Heart right ventricle (tissue), 16 donors: ENCODE data around the gene BTNL2. TPM values are rescaled to one million over a fixed set of nuclear protein-coding genes. Genes with fewer than 3 reads are reported as not detected.

Experiments used
- ATAC-seq, 8 donors: fragments of 200-7000 bp; cut with Tn5 transposase; one replicate each; pipeline ENCODE4 v1.9.1; 2020; ENCODE audit warnings: mild to moderate bottlenecking in 8 of 8, moderate library complexity in 8 of 8, moderate number of reproducible peaks in 1 of 8
- DNase-seq, 2 donors: peaks; one replicate each; pipeline ENCODE4 v3.0.0-alpha.2; 2020
- H3K27ac ChIP-seq, 10 donors: fragments of 200-600 bp; sonication (generic) in 2 of 10; one replicate each; pipeline versions ENCODE4 v1.5.0 to v1.8.0; 2020 to 2022; ENCODE audit warnings: mild to moderate bottlenecking in 3 of 10
- H3K27me3 ChIP-seq, 7 donors: fragments of 200-600 bp; one replicate each; pipeline ENCODE4 v1.8.0; 2021 to 2022; ENCODE audit warnings: mild to moderate bottlenecking in 2 of 7
- H3K36me3 ChIP-seq, 9 donors: fragments of 200-600 bp; sonication (generic) in 1 of 9; one replicate each; pipeline versions ENCODE4 v1.5.0 to v1.8.0; 2020 to 2022; ENCODE audit warnings: mild to moderate bottlenecking in 2 of 9
- H3K4me1 ChIP-seq, 9 donors: fragments of 200-600 bp; sonication (generic) in 1 of 9; one replicate each; pipeline versions ENCODE4 v1.5.0 to v1.8.0; 2020 to 2022; ENCODE audit warnings: mild to moderate bottlenecking in 4 of 9
- H3K4me3 ChIP-seq, 10 donors: fragments of 200-600 bp; sonication (generic) in 2 of 10; one replicate each; pipeline versions ENCODE4 v1.5.0 to v1.8.0; 2020 to 2022; ENCODE audit warnings: mild to moderate bottlenecking in 7 of 10, moderate library complexity in 2 of 10
- H3K9me3 ChIP-seq, 11 donors: fragments of 200-600 bp in 10 of 11; sonication (generic) in 2 of 11; one replicate each; pipeline versions ENCODE4 v1.5.0 to v1.8.0; 2013 to 2022; ENCODE audit warnings: mild to moderate bottlenecking in 2 of 11, control low read depth in 1 of 11, moderate library complexity in 1 of 11
- CTCF ChIP-seq, 9 donors: fragments of 200-600 bp; sonication (generic) in 2 of 9; IDR thresholded peaks; one replicate each; pipeline versions ENCODE4 v1.5.0 to v1.8.0; 2021 to 2022; ENCODE audit warnings: antibody characterized with exemption in 9 of 9, mild to moderate bottlenecking in 5 of 9, moderate library complexity in 1 of 9
- WGBS, 2 donors: extraction: QIAGEN DNeasy Blood & Tissue Kit; methylation state at CpG; one replicate each; pipeline ENCODE4 v1.1.7; 2013; ENCODE audit warnings: inconsistent platforms in 1 of 2; 5-methylcytosine and 5-hydroxymethylcytosine counted together
- intact Hi-C, 10 donors: fragments of 100-400 bp; cut with DNase I; formaldehyde crosslinking; loops; one replicate each; pipeline versions ENCODE4 v1.11.1 to v1.14.2; 2022
- polyA plus RNA-seq, 2 donors: library from polyadenylated mRNA; stranded (reverse); fragments of 200-250 nt; gene quantifications; one replicate each; pipeline ENCODE4 v1.2.3, GENCODE V29; 2013
- total RNA-seq, 10 donors: library from RNA; stranded (reverse); fragmentation: NEBNext Ultra II Directional in 3 of 10; extraction: Animal tissue kit (Norgen Biotek cat#: 25700) in 3 of 10; gene quantifications; one replicate each; pipeline versions ENCODE4 v1.2.1 to v1.2.4, GENCODE V29; 2021 to 2023
- donor health status: Arrhythmogenic right ventricular cardiomyopathy.
- donor health status: ischemic (EF 13 %, LVEDD 7.1; RV severe dilation, severe dysfunction).
- donor health status: healthy with polysubstance abuse.
- donor health status: DM: no; HTN: yes; CAD: no.
- donor health status: DM: no; HTN: no; CAD: no.
- donor health status: ischemic (EF 25% LVEDD 6.9; RV normal size, moderate dysfunction).
- donor health status: ischemic (EF 25% LVEDD 5.7; RV mildly dilated, moderate dysfunction).
- donor health status: healthy.
- donor health status: DM: yes; HTN: yes; CAD: no.
- donor health status: Ischemic cardiomyopathy.
- donor health status: ischemic (EF 35%, LVEDD 5.7; RV mildly dilated, moderate dysfunction).
- donor health status: nonischemic (EF 11% LVEDD 7.7; RV severe dilation, severe dysfunction).
- donor health status: DM: yes; HTN: yes; CAD: no.
- donor health status: PGD.
- donor health status: ischemic (EF 29% LVEDD 5.4; RV normal size, mild dysfunction).
- donor health status: nonischemic (EF 23%, LVEDD 6.1; RV moderate dilation, normal function).

BTNL2 gene
- total and polyA plus RNA-seq, 12 donors: not detected

GRCh38 chr6:32415521-32416019 lies 8.6 kb upstream of the BTNL2 start:
- intact Hi-C loops: loop anchor here in 9 of 10 donors (2.0 to 10.0 kb wide), 6 partner anchors 171 to 449 kb away; no protein-coding TSS in a partner anchor
- Histone ChIP-seq H3K27ac (no peak overlapping the region), H3K36me3 (no peaks in the 10 kb centered on the region), H3K4me3 (peak overlapping the region in 5 of 10 donors; percentile 6 to 35 (median 26)), H3K9me3 (no peaks in the 10 kb centered on the region), H3K4me1 (peaks cover 0 to 12% (median 4%) of the 10 kb centered on the region in 9 donors), H3K27me3 (peaks cover 0 to 84% (median 63%) of the 10 kb centered on the region in 7 donors)
- ATAC-seq: peak; percentile 53 to 85 (median 76)
- peak; percentile 60 to 80 for DNase-seq
- 6 to 8% methylated on average over 13 of the region's 13 CpGs for WGBS, 2 donors
- TF ChIP-seq CTCF (IDR thresholded peaks at IDR 0.05): peak; percentile 90 to 99 (median 97)

GRCh38 chr6:32413427-32414047 lies 6.6 kb upstream of the BTNL2 start:
- 7 to 10% methylated on average over 11 of the region's 11 CpGs for WGBS, 2 donors
- TF ChIP-seq CTCF (IDR thresholded peaks at IDR 0.05): peak; percentile 85 to 98 (median 96)

GRCh38 chr6:32411566-32412327 lies 4.8 kb upstream of the BTNL2 start:
- peaks cover 0 to 12% (median 4%) of the 10 kb centered on the region in 9 donors for H3K4me1 ChIP-seq
- ATAC-seq: no peak
- WGBS, 2 donors: 86 to 87% methylated on average over 9 of the region's 9 CpGs
- intact Hi-C loops: loop anchor here (2.0 to 10.0 kb wide), 9 partner anchors 164 to 456 kb away; no protein-coding TSS in a partner anchor
- H3K9me3 ChIP-seq: no peaks in the 10 kb centered on the region
- DNase-seq: no peak
- no peaks in the 10 kb centered on the region for H3K36me3 ChIP-seq
- H3K27ac ChIP-seq: no peak overlapping the region
- TF ChIP-seq CTCF (IDR thresholded peaks at IDR 0.05): no peak
- no peak overlapping the region for H3K4me3 ChIP-seq
- peaks cover 0 to 74% (median 53%) of the 10 kb centered on the region in 7 donors for H3K27me3 ChIP-seq

More at GRCh38 chr6:32413427-32414047, 6.6 kb upstream of the BTNL2 start:
- Histone ChIP-seq H3K27ac (no peak overlapping the region), H3K27me3 (peaks cover 0 to 74% (median 54%) of the 10 kb centered on the region in 7 donors), H3K36me3 (no peaks in the 10 kb centered on the region), H3K9me3 (no peaks in the 10 kb centered on the region), H3K4me1 (peaks cover 0 to 12% (median 4%) of the 10 kb centered on the region in 9 donors), H3K4me3 (no peak overlapping the region)
- intact Hi-C loops: loop anchor here (2.0 to 10.0 kb wide), 10 partner anchors 166 to 454 kb away; no protein-coding TSS in a partner anchor
- ATAC-seq: peak; percentile 57 to 90 (median 81)
- DNase-seq: peak; percentile 72 to 84

GRCh38 chr6:32410906-32411305 lies 3.9 kb upstream of the BTNL2 start:
- intact Hi-C loops: loop anchor here (5.0 to 10.0 kb wide), 7 partner anchors 164 to 456 kb away; no protein-coding TSS in a partner anchor
- 51 to 67% methylated on average over 5 of the region's 5 CpGs for WGBS, 2 donors
- ATAC-seq: no peak
- peaks cover 0 to 11% (median 4%) of the 10 kb centered on the region in 9 donors for H3K4me1 ChIP-seq
- no peaks in the 10 kb centered on the region for H3K36me3 ChIP-seq
- no peak for DNase-seq
- H3K27me3 ChIP-seq: peaks cover 0 to 74% (median 49%) of the 10 kb centered on the region in 7 donors
- H3K9me3 ChIP-seq: no peaks in the 10 kb centered on the region
- no peak for TF ChIP-seq CTCF (IDR thresholded peaks at IDR 0.05)
- no peak overlapping the region for H3K27ac ChIP-seq
- no peak overlapping the region for H3K4me3 ChIP-seq
